ENCODE results near the gene RS1. TPM values are rescaled to one million over a fixed set of nuclear protein-coding genes. Genes with fewer than 3 reads are reported as not detected.

Gene RS1
- total RNA-seq: not detected

- intact Hi-C loops (cut with DNase I; ENCODE audit: low total_unique reads): no loop called here
- TF ChIP-seq CTCF (IDR thresholded peaks at IDR 0.05): no peak
- TF ChIP-seq POLR2A (IDR thresholded peaks at IDR 0.05): no peak
- no peak for DNase-seq (ENCODE audit: low spot score in 2 of 2)
- H3K4me3 ChIP-seq (ENCODE audit: low read depth, poor library complexity, severe bottlenecking): no peak within 1 kb of the TSS
- WGBS, 2 donors: 85 to 89% methylated on average over 8 to 10 of the region's 10 CpGs
Observed at GRCh38 chrX:18672008-18672407, at the start of gene RS1. Gene RS1, minus strand, starts transcription at chrX:18672108. Its CDS starts 40 bp downstream, at chrX:18672068.

GRCh38 chrX:18719852-18720251 lies 47.9 kb upstream of the RS1 start:
- intact Hi-C loops (cut with DNase I; ENCODE audit: low total_unique reads): no loop called here
- DNase-seq (ENCODE audit: low spot score in 2 of 2): no peak
- no peak overlapping the region for H3K4me3 ChIP-seq (ENCODE audit: low read depth, poor library complexity, severe bottlenecking)
- WGBS, 2 donors: 62 to 85% methylated on average over 4 of the region's 4 CpGs
- TF ChIP-seq CTCF (IDR thresholded peaks at IDR 0.05) (no peak), POLR2A (IDR thresholded peaks at IDR 0.05) (no peak)

- no peak overlapping the region for H3K4me3 ChIP-seq (ENCODE audit: low read depth, poor library complexity, severe bottlenecking)
- TF ChIP-seq POLR2A (IDR thresholded peaks at IDR 0.05): no peak
- no peak for TF ChIP-seq CTCF (IDR thresholded peaks at IDR 0.05)
- 84 to 93% methylated on average over 8 to 9 of the region's 9 CpGs for WGBS, 2 donors
- DNase-seq (ENCODE audit: low spot score in 2 of 2): no peak
- intact Hi-C loops (cut with DNase I; ENCODE audit: low total_unique reads): no loop called here
Observed at GRCh38 chrX:18714910-18715309, 43.0 kb upstream of the RS1 start.

- no peak overlapping the region for H3K4me3 ChIP-seq (ENCODE audit: low read depth, poor library complexity, severe bottlenecking)
- no peak for DNase-seq (ENCODE audit: low spot score in 2 of 2)
- WGBS, 2 donors: 91 to 92% methylated on average over 3 of the region's 3 CpGs
- TF ChIP-seq CTCF (IDR thresholded peaks at IDR 0.05) (no peak), POLR2A (IDR thresholded peaks at IDR 0.05) (no peak)
- intact Hi-C loops (cut with DNase I; ENCODE audit: low total_unique reads): no loop called here
Observed at GRCh38 chrX:18709833-18710232, 37.9 kb upstream of the RS1 start.

- H3K4me3 ChIP-seq (ENCODE audit: low read depth, poor library complexity, severe bottlenecking): no peak within 1 kb of the TSS
- 48 to 62% methylated on average over 8 of the region's 8 CpGs for WGBS, 2 donors
- no peak for TF ChIP-seq CTCF (IDR thresholded peaks at IDR 0.05)
- TF ChIP-seq POLR2A (IDR thresholded peaks at IDR 0.05): no peak
- intact Hi-C loops (cut with DNase I; ENCODE audit: low total_unique reads): no loop called here
- no peak for DNase-seq (ENCODE audit: low spot score in 2 of 2)
Observed at GRCh38 chrX:18707426-18708049, 35.6 kb upstream of the RS1 start, which contains the start of gene PPEF1. Gene PPEF1, plus strand, starts transcription at chrX:18707645. Its CDS starts 136 bp downstream, at chrX:18707781.
